Stomach (tissue), 4 donors: ENCODE data around the gene TM7SF3.

ENCODE experiments used
- POLR2A ChIP-seq, 4 donors: fragments of 450-650 bp; IDR thresholded peaks; one replicate each; pipeline ENCODE4 v1.6.1; 2016; ENCODE audit warnings: antibody characterized with exemption in 4 of 4, control low read depth in 2 of 4, mild to moderate bottlenecking in 1 of 4, moderate library complexity in 1 of 4
- TF ChIP-seq, protein P1 (sequence below), 7 experiments: fragments of 450-650 bp in 4 of 7; fragments of 200-600 bp in 3 of 7; sonication (generic) in 3 of 7; IDR thresholded peaks; one replicate each; pipeline ENCODE4 v1.5.1; 2016 to 2019; ENCODE audit warnings: antibody characterized with exemption in 7 of 7, control low read depth in 2 of 7, mild to moderate bottlenecking in 1 of 7

DNA sequence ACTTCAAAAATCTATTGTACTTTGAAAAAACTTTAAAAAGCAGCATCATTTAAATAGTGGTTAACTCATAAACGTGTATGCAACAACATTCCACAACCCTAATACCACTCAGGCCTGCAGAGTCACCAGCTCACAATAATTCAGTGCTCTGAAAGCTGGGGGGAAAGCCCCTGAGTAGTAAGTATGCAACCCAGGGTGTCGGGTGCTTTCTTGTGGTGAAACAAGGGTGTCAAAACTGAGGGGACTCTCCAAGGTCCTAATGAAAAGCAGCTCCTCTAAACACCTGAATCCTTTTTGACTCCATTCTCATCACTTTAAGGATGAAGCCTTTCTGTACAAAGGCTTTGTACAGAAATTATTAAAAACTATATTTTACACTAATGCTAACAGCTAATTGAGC lies 42.2 kb downstream of the TM7SF3 start:
- TF ChIP-seq, protein P1, sequence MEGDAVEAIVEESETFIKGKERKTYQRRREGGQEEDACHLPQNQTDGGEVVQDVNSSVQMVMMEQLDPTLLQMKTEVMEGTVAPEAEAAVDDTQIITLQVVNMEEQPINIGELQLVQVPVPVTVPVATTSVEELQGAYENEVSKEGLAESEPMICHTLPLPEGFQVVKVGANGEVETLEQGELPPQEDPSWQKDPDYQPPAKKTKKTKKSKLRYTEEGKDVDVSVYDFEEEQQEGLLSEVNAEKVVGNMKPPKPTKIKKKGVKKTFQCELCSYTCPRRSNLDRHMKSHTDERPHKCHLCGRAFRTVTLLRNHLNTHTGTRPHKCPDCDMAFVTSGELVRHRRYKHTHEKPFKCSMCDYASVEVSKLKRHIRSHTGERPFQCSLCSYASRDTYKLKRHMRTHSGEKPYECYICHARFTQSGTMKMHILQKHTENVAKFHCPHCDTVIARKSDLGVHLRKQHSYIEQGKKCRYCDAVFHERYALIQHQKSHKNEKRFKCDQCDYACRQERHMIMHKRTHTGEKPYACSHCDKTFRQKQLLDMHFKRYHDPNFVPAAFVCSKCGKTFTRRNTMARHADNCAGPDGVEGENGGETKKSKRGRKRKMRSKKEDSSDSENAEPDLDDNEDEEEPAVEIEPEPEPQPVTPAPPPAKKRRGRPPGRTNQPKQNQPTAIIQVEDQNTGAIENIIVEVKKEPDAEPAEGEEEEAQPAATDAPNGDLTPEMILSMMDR (IDR thresholded peaks at IDR 0.05): no peak
- no peak for TF ChIP-seq POLR2A (IDR thresholded peaks at IDR 0.05)
